Measurements from ENCODE around the gene NPC1.

NPC1 gene

DNA sequence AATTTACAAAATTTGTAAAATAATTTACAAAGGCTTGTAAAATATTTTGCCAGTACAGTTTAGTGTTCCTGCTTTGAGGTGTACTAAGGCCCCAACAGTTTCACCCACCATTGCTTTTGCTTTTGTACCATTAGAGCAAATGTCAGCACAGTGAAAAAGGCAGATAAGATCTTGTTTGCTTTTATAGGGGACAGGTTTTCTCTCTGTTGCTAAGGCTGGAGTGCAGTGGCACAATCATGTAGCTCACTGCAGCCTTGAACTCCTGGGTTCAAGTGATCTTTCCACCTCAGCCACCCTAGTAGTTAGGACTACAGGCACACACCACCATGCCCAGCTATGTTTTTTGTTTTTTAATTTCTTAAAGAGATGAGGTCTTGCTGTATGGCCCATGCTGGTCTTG, 19.6 kb upstream of the NPC1 start:
- Histone ChIP-seq H2AFZ (ENCODE audit: low read length) (no peak overlapping the region), H3K79me2 (ENCODE audit: insufficient read depth, low read length) (no peaks in the 10 kb centered on the region), H3K36me3 (ENCODE audit: insufficient read depth, low read length) (no peaks in the 10 kb centered on the region), H3K27me3 (ENCODE audit: insufficient read depth, low read length) (no peaks in the 10 kb centered on the region), H3K27ac (ENCODE audit: low read depth, low read length, poor library complexity, severe bottlenecking) (no peak overlapping the region), H3K9me2 (ENCODE audit: low read depth, low read length) (no peaks in the 10 kb centered on the region), H3F3A (ENCODE audit: insufficient read depth, low read length) (no peaks in the 10 kb centered on the region), H3K9ac (ENCODE audit: low read length) (no peak overlapping the region), H3K9me3 (ENCODE audit: low read length) (no peaks in the 10 kb centered on the region), H3K4me1 (ENCODE audit: insufficient read depth, low read length, severe bottlenecking) (no peaks in the 10 kb centered on the region), H4K20me1 (ENCODE audit: insufficient read depth, low read length) (no peaks in the 10 kb centered on the region), H3K4me3 (ENCODE audit: low read depth, low read length, poor library complexity, severe bottlenecking) (no peak overlapping the region), H3K4me2 (ENCODE audit: low read length) (no peak overlapping the region)
- no peak for TF ChIP-seq EZH2 (IDR thresholded peaks at IDR 0.05; ENCODE audit: borderline replicate concordance, low read length)
- no peak for TF ChIP-seq CTCF (IDR thresholded peaks at IDR 0.05; ENCODE audit: low read length)

DNA sequence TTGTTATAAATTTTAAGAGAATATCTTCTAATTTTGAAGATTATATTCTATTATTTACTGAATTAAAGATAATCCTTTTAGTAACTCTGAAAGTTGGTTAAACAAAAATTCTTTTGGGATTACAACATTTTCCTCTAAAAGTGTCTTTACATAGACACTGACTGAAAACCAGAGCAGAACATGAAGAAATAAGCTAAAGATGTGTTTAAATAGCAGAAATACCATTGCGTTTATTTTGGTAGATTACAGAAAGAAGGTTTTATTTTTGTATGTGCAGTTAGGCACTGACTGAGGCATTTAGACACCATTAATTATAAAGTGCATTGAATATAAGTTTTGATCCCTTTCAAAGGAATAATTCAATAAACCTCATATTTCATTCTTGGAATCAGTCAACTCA, 13.5 kb upstream of the NPC1 start:
- no peak for TF ChIP-seq CTCF (IDR thresholded peaks at IDR 0.05; ENCODE audit: low read length)
- no peaks in the 10 kb centered on the region for H3K27me3 ChIP-seq (ENCODE audit: insufficient read depth, low read length)
- H2AFZ ChIP-seq (ENCODE audit: low read length): no peak overlapping the region
- H3K79me2 ChIP-seq (ENCODE audit: insufficient read depth, low read length): no peaks in the 10 kb centered on the region
- no peaks in the 10 kb centered on the region for H4K20me1 ChIP-seq (ENCODE audit: insufficient read depth, low read length)
- H3F3A ChIP-seq (ENCODE audit: insufficient read depth, low read length): no peaks in the 10 kb centered on the region
- no peak overlapping the region for H3K4me2 ChIP-seq (ENCODE audit: low read length)
- no peaks in the 10 kb centered on the region for H3K36me3 ChIP-seq (ENCODE audit: insufficient read depth, low read length)
- H3K4me1 ChIP-seq (ENCODE audit: insufficient read depth, low read length, severe bottlenecking): no peaks in the 10 kb centered on the region
- no peak overlapping the region for H3K27ac ChIP-seq (ENCODE audit: low read depth, low read length, poor library complexity, severe bottlenecking)
- H3K9ac ChIP-seq (ENCODE audit: low read length): no peak overlapping the region
- no peaks in the 10 kb centered on the region for H3K9me2 ChIP-seq (ENCODE audit: low read depth, low read length)
- H3K9me3 ChIP-seq (ENCODE audit: low read length): no peaks in the 10 kb centered on the region
- no peak overlapping the region for H3K4me3 ChIP-seq (ENCODE audit: low read depth, low read length, poor library complexity, severe bottlenecking)

DNA sequence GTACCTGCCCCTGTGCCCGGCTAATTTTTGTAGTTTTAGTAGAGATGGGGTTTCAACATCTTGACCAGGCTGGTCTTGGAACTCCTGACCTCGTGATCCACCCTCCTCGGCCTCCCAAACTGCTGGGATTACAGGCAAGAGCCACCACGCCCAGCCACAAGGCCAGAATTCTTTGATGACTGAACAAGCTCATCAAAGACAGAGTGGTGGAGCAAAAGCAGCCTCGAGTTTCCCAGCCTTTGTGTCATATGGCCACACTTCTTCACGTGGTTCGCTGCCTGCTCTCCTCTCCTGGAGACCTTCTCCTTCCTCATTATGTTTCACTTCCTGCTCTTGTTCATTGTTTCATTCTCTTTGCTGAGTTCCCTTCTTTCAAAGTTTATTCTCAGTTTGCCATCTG, 9.9 kb upstream of the NPC1 start:
- H3K4me3 ChIP-seq (ENCODE audit: low read depth, low read length, poor library complexity, severe bottlenecking): no peak overlapping the region
- H3K4me2 ChIP-seq (ENCODE audit: low read length): no peak overlapping the region

More for the DNA sequence above, 9.9 kb upstream of the NPC1 start:
- no peaks in the 10 kb centered on the region for H3K9me2 ChIP-seq (ENCODE audit: low read depth, low read length)
- H2AFZ ChIP-seq (ENCODE audit: low read length): no peak overlapping the region
- no peaks in the 10 kb centered on the region for H4K20me1 ChIP-seq (ENCODE audit: insufficient read depth, low read length)
- H3K79me2 ChIP-seq (ENCODE audit: insufficient read depth, low read length): no peaks in the 10 kb centered on the region
- no peaks in the 10 kb centered on the region for H3K9me3 ChIP-seq (ENCODE audit: low read length)
- no peaks in the 10 kb centered on the region for H3K36me3 ChIP-seq (ENCODE audit: insufficient read depth, low read length)
- H3K9ac ChIP-seq (ENCODE audit: low read length): no peak overlapping the region
- TF ChIP-seq CTCF (IDR thresholded peaks at IDR 0.05; ENCODE audit: low read length): no peak
- no peak for TF ChIP-seq EZH2 (IDR thresholded peaks at IDR 0.05; ENCODE audit: borderline replicate concordance, low read length)
- no peak overlapping the region for H3K27ac ChIP-seq (ENCODE audit: low read depth, low read length, poor library complexity, severe bottlenecking)
- no peaks in the 10 kb centered on the region for H3K27me3 ChIP-seq (ENCODE audit: insufficient read depth, low read length)
- H3F3A ChIP-seq (ENCODE audit: insufficient read depth, low read length): no peaks in the 10 kb centered on the region
- H3K4me1 ChIP-seq (ENCODE audit: insufficient read depth, low read length, severe bottlenecking): no peaks in the 10 kb centered on the region
